ENCODE measurements around the gene ELMO2.

The ELMO2 gene

DNA sequence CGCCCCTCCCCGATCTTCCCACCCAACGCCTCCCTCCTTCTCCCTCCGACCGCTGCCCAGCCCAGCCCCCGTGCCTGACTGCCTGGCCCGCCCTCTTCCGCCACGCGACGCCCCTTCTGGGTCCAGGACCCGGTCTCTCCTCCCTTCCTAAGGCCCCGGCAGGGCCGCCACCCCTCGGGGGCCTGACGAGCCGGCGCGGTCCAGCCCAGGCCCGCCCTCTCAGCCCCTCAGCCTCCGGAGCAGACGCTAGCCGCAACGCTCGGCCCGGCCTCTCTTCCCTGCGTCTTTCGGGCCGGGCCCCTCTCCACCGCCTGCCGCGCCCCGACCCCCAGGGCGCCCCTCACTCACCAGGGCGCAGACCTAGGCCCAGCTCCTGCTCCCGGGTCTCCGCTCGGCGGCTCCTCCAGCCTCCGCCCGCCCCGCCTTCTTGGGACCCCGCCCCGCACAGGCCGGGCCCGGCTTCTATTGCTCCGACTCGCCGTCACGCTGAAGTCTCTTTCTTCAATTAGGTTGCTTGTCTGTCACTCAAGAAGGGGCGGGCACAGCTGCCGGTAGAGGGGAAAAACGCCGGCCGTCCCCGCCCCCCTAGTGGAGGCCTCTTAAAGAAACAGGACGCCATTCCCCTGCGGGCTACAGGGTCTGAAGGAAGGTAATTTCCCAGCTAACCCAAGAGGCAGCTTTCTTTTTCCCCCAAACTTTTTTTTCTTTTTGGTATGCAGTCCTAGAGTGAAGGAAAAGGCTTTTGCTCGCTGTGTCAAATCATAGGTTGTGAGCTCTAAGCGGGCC is at the start of gene ELMO2:
ELMO2 (minus strand) TSS at position 416 of the 786 bp plus-strand sequence. CDS start 12,133 bp downstream, outside the sequence.
- peak; percentile 94 for DNase-seq

GRCh38 chr20:46455729-46456128 is 49.3 kb upstream of the ELMO2 start:
- DNase-seq = no peak

GRCh38 chr20:46446851-46447250 is 40.4 kb upstream of the ELMO2 start:
- no peak for DNase-seq

- DNase-seq = no peak
Observed at GRCh38 chr20:46439837-46440236, 33.4 kb upstream of the ELMO2 start.

- DNase-seq = peak; percentile 21
Observed at GRCh38 chr20:46438156-46438750, 31.8 kb upstream of the ELMO2 start.

GRCh38 chr20:46435146-46435545 is 28.7 kb upstream of the ELMO2 start:
- DNase-seq = no peak

DNA sequence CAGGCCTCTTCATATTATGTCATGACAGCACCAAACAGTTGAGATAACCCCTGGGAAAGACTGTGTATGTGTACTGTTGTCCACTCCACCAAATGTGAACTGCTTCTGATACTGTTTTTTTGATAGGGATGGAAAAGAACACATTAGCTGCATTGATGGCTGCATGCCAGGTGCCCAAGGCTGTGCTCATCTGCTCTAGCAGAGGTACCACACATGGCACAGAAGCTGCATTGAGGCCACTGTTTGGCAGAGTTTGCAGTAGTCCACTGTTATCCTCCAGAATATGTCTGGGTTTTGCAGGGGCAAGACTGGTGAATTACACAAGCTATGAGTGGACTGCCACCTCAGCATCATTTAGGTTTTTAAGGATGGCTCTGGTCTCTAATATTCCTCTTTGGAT is 28.2 kb upstream of the ELMO2 start:
- DNase-seq = no peak

- DNase-seq = no peak
Observed at GRCh38 chr20:46433051-46433450, 26.6 kb upstream of the ELMO2 start.

GRCh38 chr20:46430921-46431712 is 24.7 kb upstream of the ELMO2 start:
- no peak for DNase-seq

DNA sequence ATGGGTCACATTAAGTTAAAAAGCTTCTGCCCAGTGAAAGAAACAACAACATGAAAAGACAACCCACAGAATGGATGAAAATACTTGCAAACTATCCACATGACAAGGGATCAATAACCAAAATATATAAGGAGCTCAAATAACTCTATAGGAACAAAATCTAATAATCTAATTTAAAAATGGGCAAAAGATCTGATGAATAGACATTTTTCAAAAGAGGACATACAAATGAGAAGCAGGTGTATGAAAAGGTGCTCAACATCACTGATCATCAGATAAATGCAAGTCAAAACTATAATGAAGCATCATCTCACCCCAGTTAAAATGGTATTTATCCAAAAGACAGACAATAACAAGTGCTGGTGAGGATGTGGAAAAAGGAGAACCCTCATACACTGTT is 21.0 kb upstream of the ELMO2 start:
- no peak for DNase-seq

DNA sequence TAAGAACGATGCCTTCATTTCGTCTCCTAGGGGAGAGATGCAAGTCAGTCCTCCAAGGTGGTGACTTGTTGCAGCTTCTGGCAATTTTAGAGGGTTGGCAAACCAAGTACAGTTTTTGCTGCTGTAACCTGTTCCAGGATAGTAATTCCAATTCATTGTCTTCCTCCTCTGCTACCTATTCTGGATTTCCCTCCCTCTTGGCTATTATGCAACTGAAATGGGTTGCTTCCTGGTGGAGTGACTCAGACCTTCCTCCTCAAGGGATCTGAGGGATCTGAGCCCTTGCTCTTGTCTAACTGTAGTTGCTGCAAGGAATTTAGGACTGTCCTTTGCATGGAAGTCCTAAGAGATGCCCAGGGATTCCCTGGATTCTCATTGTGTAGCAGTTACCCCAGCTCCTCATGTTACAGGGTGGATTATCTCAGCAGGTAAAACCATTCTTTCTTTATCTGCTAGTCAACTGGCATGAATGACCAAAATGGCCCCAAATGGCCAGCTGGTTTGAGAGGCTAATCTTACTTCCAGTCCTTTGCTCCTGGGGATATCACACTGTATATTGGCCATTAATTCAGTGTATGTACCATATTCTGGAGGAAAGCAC is 17.6 kb upstream of the ELMO2 start:
- DNase-seq = no peak

- DNase-seq = no peak
Observed at GRCh38 chr20:46423342-46423741, 16.9 kb upstream of the ELMO2 start.

GRCh38 chr20:46420878-46421277 is 14.5 kb upstream of the ELMO2 start:
- DNase-seq = no peak

DNA sequence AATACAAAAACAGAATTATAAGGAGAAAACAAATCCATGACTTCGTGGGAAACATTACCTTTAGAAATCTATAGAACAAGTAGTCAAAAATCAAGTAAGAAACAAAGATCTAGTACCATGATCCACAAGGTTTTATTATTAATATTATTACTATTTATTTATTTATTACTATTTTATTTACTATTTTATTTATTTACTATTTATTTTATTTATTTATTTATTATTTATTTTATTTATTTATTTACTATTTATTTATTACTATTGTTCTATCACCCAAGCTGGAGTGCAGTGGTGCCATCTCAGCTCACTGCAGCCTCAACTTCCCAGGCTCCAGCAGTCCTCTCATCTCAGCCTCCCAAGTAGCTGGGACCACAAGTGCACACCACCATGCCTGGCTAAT is 13.5 kb upstream of the ELMO2 start:
- no peak for DNase-seq

GRCh38 chr20:46416839-46417238 is 10.4 kb upstream of the ELMO2 start:
- no peak for DNase-seq

DNA sequence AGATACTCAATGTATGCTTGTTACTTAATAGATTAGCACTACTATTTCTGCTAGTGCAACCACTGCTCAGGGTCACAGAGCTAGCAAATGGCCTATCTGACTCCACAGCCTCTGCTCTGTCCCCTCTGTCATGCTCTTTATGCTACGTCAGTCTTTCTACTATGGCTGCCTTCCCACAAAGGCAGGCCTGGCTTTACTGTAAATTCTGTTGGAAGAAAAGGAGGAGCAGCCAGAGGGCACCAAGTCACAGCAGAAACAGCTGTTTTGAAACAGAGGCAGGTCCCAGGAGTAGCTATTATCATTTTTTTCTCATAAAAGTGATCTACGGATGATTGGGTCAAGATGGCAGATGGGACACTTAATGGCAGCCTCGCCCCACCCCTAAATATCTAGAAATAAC is 10.0 kb upstream of the ELMO2 start:
- DNase-seq = no peak

- no peak for DNase-seq
Observed at GRCh38 chr20:46415773-46416172, 9.4 kb upstream of the ELMO2 start.

GRCh38 chr20:46414608-46415007 is 8.2 kb upstream of the ELMO2 start:
- no peak for DNase-seq

DNA sequence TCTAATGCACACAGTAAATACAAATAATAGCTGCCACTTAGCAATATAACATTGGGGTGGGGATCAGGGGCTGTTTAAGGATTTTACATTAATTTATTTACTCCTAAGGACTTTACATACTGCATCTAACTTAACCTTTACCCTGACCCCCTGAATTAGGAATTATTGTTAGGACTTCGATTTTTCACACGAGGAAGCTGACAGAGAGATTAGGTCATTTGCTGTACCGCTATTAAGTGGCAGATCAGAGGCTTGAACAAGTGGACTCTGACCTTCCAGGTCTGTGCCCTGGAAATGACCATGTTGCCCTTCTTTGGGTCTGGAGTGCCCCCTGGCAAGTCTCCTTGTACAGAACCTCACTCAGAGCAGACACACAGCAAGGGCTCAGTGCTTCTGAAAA is 5.2 kb upstream of the ELMO2 start:
- no peak for DNase-seq

DNA sequence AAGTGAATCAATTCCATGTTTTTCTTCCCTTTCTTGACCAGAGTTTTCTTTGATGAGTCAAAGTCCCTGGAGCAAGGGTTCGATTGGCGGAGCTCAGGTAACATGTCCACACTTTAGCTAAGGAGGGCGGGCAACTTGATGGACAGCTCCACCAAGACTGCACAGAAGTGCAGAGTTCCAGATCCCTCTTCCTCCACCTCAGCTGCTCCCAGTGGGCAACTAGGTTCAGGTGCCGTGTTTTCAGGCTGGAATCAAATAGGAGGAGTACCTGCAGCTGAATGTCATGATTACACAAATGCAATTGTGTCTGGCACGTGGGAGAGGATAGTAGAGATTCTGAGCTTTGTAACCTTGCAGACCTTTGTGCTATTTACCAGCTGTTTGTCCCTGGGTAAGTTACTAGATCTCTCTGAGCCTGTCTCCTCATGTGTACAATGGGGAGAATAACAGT is 1.9 kb upstream of the ELMO2 start:
- DNase-seq = no peak

GRCh38 chr20:46407671-46407996 is 1.2 kb upstream of the ELMO2 start:
- DNase-seq = no peak

DNA sequence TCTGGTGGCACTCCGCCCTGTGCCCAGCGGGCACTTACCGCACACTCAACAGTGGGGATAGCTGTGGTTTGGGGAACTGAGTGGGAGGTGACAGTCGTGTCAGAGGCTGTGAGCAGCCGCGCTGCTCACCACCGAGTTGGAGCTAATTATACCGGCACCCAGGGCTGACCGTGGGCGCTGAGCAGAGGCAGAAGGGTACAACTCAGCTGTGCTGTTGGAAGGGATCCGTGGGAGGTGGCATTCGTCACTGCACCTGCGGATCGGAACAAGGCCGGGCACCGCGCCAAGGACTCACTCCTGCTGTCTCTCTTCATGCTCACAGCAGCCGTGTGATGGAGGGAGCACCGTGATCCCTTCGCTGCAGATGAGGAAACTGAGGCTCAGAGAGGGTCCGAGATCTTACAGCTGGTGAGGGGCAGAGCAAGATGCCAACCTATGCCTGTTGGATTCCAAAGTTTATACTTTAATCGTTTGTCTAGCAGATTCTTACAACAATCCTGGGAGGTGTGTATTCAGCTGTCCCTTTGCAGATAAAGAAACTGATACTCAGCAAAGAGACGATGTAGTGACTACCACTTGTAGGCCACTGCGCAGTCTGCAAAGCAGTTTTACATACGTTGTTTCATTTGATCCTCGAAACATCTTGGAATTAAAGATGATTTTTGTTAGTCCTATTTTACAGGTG is 713 bp upstream of the ELMO2 start:
- peak; percentile 66 for DNase-seq

GRCh38 chr20:46402331-46402811 is 4.0 kb downstream of the ELMO2 start:
- no peak for DNase-seq

All from CD4-positive, alpha-beta T cell treated with Interleukin-15 for 1 hour (primary cell).